ENCODE data around the gene PEX5L. TPM values are rescaled to one million over a fixed set of nuclear protein-coding genes. Genes with fewer than 3 reads are reported as not detected.

Gene PEX5L
- polyA plus RNA-seq, 1 of the 3 experiments (the other 2 are of a cell fraction): not detected

DNA sequence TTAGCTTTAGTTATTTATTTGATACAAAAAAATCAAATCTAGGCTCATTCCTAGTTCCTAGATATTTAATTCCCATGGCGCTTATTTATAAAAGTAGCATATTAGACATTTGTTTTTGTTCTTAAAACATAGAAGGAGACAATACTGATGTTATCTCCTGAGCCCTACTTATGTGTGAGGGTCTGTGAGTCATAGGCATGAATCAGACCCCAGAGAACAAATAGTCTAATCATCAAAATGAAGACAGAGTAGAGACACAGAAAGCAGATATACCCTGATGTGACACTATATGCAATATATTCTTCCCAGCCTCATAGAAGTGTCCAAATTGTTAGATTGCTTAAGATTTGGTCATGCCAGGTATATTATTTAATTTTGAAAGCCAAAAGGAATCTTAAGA, 44.9 kb downstream of the PEX5L start:
- no peak overlapping the region for H3K27ac ChIP-seq (ENCODE audit: low read depth in 2 of 2, low read length in 1 of 2)
- TF ChIP-seq RAD21 (IDR thresholded peaks at IDR 0.05; ENCODE audit: low read length): no peak
- no peak for TF ChIP-seq NRF1 (IDR thresholded peaks at IDR 0.05; ENCODE audit: low read depth, low read length)
- TF ChIP-seq EZH2phosphoT487 (IDR thresholded peaks at IDR 0.05; ENCODE audit: borderline replicate concordance, low read depth): no peak
- no peak for TF ChIP-seq PBX3 (IDR thresholded peaks at IDR 0.05)
- TF ChIP-seq CHD2 (IDR thresholded peaks at IDR 0.05; ENCODE audit: low read length, partially characterized antibody): no peak
- TF ChIP-seq, protein P1, sequence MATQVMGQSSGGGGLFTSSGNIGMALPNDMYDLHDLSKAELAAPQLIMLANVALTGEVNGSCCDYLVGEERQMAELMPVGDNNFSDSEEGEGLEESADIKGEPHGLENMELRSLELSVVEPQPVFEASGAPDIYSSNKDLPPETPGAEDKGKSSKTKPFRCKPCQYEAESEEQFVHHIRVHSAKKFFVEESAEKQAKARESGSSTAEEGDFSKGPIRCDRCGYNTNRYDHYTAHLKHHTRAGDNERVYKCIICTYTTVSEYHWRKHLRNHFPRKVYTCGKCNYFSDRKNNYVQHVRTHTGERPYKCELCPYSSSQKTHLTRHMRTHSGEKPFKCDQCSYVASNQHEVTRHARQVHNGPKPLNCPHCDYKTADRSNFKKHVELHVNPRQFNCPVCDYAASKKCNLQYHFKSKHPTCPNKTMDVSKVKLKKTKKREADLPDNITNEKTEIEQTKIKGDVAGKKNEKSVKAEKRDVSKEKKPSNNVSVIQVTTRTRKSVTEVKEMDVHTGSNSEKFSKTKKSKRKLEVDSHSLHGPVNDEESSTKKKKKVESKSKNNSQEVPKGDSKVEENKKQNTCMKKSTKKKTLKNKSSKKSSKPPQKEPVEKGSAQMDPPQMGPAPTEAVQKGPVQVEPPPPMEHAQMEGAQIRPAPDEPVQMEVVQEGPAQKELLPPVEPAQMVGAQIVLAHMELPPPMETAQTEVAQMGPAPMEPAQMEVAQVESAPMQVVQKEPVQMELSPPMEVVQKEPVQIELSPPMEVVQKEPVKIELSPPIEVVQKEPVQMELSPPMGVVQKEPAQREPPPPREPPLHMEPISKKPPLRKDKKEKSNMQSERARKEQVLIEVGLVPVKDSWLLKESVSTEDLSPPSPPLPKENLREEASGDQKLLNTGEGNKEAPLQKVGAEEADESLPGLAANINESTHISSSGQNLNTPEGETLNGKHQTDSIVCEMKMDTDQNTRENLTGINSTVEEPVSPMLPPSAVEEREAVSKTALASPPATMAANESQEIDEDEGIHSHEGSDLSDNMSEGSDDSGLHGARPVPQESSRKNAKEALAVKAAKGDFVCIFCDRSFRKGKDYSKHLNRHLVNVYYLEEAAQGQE (IDR thresholded peaks at IDR 0.05; ENCODE audit: low read depth, low read length): no peak
- TF ChIP-seq EP300 (IDR thresholded peaks at IDR 0.05; ENCODE audit: borderline replicate concordance in 1 of 2, low read depth in 1 of 2, low read length in 1 of 2): no peak
- H3K27me3 ChIP-seq (ENCODE audit: insufficient read depth): no peaks in the 10 kb centered on the region
- no peaks in the 10 kb centered on the region for H3K36me3 ChIP-seq (replicated peaks in 1 of 2; ENCODE audit: control insufficient read depth in 1 of 2, insufficient read depth in 2 of 2, low read length in 1 of 2)
- no peak overlapping the region for H2AFZ ChIP-seq (ENCODE audit: low read depth)
- H3F3A ChIP-seq (replicated peaks; ENCODE audit: insufficient read depth): no peaks in the 10 kb centered on the region
- H3K4me2 ChIP-seq: no peak overlapping the region
- no peak overlapping the region for H3K9ac ChIP-seq
- CTCF ChIA-PET: interaction anchor here (0.6 kb wide), 1 partner anchor 87 kb away, joined by 3 read pairs; no protein-coding TSS in a partner anchor
- H3K9me2 ChIP-seq: no peaks in the 10 kb centered on the region
- H3K4me1 ChIP-seq (ENCODE audit: control insufficient read depth in 1 of 2, insufficient read depth in 2 of 2, low read depth in 1 of 2, low read length in 1 of 2): no peaks in the 10 kb centered on the region
- DNase-seq: no peak
- H3K4me3 ChIP-seq (ENCODE audit: low read depth in 2 of 2, low read length in 1 of 2): no peak overlapping the region
- H3K79me2 ChIP-seq (ENCODE audit: insufficient read depth): no peaks in the 10 kb centered on the region
- WGBS (ENCODE audit: low lambda C conversion rate): 80% methylated on average over 1 of the region's 1 CpG
- no peaks in the 10 kb centered on the region for H4K20me1 ChIP-seq (ENCODE audit: insufficient read depth)
- H3K9me3 ChIP-seq: no peaks in the 10 kb centered on the region
- POLR2A ChIA-PET: no interaction called here

- Histone ChIP-seq H2AFZ (ENCODE audit: low read depth) (no peak overlapping the region), H3K4me1 (ENCODE audit: control insufficient read depth in 1 of 2, insufficient read depth in 2 of 2, low read depth in 1 of 2, low read length in 1 of 2) (no peaks in the 10 kb centered on the region), H3K36me3 (replicated peaks in 1 of 2; ENCODE audit: control insufficient read depth in 1 of 2, insufficient read depth in 2 of 2, low read length in 1 of 2) (no peaks in the 10 kb centered on the region), H4K20me1 (ENCODE audit: insufficient read depth) (no peaks in the 10 kb centered on the region), H3K9ac (no peak overlapping the region), H3K9me3 (no peaks in the 10 kb centered on the region), H3K4me3 (ENCODE audit: low read depth in 2 of 2, low read length in 1 of 2) (no peak overlapping the region), H3K4me2 (no peak overlapping the region), H3K27ac (ENCODE audit: low read depth in 2 of 2, low read length in 1 of 2) (no peak overlapping the region), H3K27me3 (ENCODE audit: insufficient read depth) (no peaks in the 10 kb centered on the region), H3K9me2 (no peaks in the 10 kb centered on the region), H3K79me2 (ENCODE audit: insufficient read depth) (no peaks in the 10 kb centered on the region), H3F3A (replicated peaks; ENCODE audit: insufficient read depth) (no peaks in the 10 kb centered on the region)
- ChIA-PET POLR2A (no interaction called here), CTCF (interaction anchor here (0.6 kb wide), 1 partner anchor 87 kb away, joined by 3 read pairs; no protein-coding TSS in a partner anchor)
- no peak for DNase-seq
- WGBS (ENCODE audit: low lambda C conversion rate): 53% methylated on average over 4 of the region's 4 CpGs
- TF ChIP-seq PBX3 (IDR thresholded peaks at IDR 0.05) (no peak), USF1 (IDR thresholded peaks at IDR 0.05; ENCODE audit: borderline replicate concordance, low read depth) (no peak), RAD21 (IDR thresholded peaks at IDR 0.05; ENCODE audit: low read length) (no peak), JUND (IDR thresholded peaks at IDR 0.05) (no peak), NFIC (IDR thresholded peaks at IDR 0.05; ENCODE audit: borderline replicate concordance) (no peak), GABPA (IDR thresholded peaks at IDR 0.05; ENCODE audit: low read depth) (no peak), YY1 (IDR thresholded peaks at IDR 0.05; ENCODE audit: low read depth) (no peak), MEF2A (IDR thresholded peaks at IDR 0.05; ENCODE audit: borderline replicate concordance, low read depth) (no peak), FOXM1 (IDR thresholded peaks at IDR 0.05; ENCODE audit: low read depth) (no peak), TEAD4 (IDR thresholded peaks at IDR 0.05; ENCODE audit: borderline replicate concordance, insufficient read depth) (no peak), RXRA (IDR thresholded peaks at IDR 0.05; ENCODE audit: borderline replicate concordance, low read depth) (no peak)
- TF ChIP-seq, protein P2, sequence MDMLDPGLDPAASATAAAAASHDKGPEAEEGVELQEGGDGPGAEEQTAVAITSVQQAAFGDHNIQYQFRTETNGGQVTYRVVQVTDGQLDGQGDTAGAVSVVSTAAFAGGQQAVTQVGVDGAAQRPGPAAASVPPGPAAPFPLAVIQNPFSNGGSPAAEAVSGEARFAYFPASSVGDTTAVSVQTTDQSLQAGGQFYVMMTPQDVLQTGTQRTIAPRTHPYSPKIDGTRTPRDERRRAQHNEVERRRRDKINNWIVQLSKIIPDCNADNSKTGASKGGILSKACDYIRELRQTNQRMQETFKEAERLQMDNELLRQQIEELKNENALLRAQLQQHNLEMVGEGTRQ (IDR thresholded peaks at IDR 0.05; ENCODE audit: borderline replicate concordance, low read depth, low read length): no peak
These were observed 45.6 kb downstream of the PEX5L start for GRCh38 chr3:179991104-179991503.

Data from SK-N-SH (cell line).